WTC11 (cell line): ENCODE results near the gene OPA1. TPM values are rescaled to one million over a fixed set of nuclear protein-coding genes. Genes with fewer than 3 reads are reported as not detected.

ENCODE experiments used
- ATAC-seq: fragments of 200-7000 bp; cut with Tn5 transposase; 2 replicates; pipeline ENCODE4 v1.10.0; 2021; ENCODE audit warnings: mild to moderate bottlenecking, moderate library complexity
- CTCF ChIA-PET: fragments of 300-600 bp; sonication (Branson Sonifier 250); formaldehyde crosslinking; loops from one replicate; lab custom pipeline; 2021; ENCODE audit warnings: antibody characterized with exemption; lab: Charles Lee
- POLR2A ChIA-PET: fragments of 350-600 bp; sonication (Branson Sonifier 250); formaldehyde crosslinking; loops from one replicate; lab custom pipeline; 2021; ENCODE audit warnings: antibody characterized with exemption; lab: Charles Lee
- DNase-seq: peaks from one replicate; pipeline ENCODE4 v3.0.0; 2021; ENCODE audit warnings: low spot score
- H3K27ac Mint-ChIP-seq: 2 replicates; pipeline ENCODE4 v1.8.0; 2021; ENCODE audit warnings: mixed read lengths
- H3K27me3 Mint-ChIP-seq: 2 replicates; pipeline ENCODE4 v1.8.0; 2021; ENCODE audit warnings: low read depth, mild to moderate bottlenecking, moderate library complexity, mixed read lengths
- H3K36me3 Mint-ChIP-seq: 2 replicates; pipeline ENCODE4 v1.8.0; 2021; ENCODE audit warnings: mixed read lengths
- H3K4me1 Mint-ChIP-seq: 2 replicates; pipeline ENCODE4 v1.8.0; 2022; ENCODE audit warnings: mixed read lengths
- H3K4me3 Mint-ChIP-seq: 2 replicates; pipeline ENCODE4 v1.8.0; 2021; ENCODE audit warnings: mild to moderate bottlenecking, moderate library complexity, mixed read lengths
- H3K9me3 Mint-ChIP-seq: 2 replicates; pipeline ENCODE4 v1.8.0; 2021; ENCODE audit warnings: mixed read lengths
- ARID4B ChIP-seq: sonication (generic); formaldehyde crosslinking; IDR thresholded peaks from 2 replicates; pipeline ENCODE4 v1.8.0; 2023; ENCODE audit warnings: missing genetic modification reagents, mild to moderate bottlenecking, borderline replicate concordance
- ATF2 ChIP-seq: sonication (generic); formaldehyde crosslinking; IDR thresholded peaks from 2 replicates; pipeline ENCODE4 v1.8.1; 2022; ENCODE audit warnings: low read depth, missing genetic modification reagents, borderline replicate concordance
- CREM ChIP-seq: sonication (generic); formaldehyde crosslinking; IDR thresholded peaks from 2 replicates; pipeline ENCODE4 v1.8.1; 2022; ENCODE audit warnings: mild to moderate bottlenecking, missing genetic modification reagents, moderate library complexity
- EMX1 ChIP-seq: fragments of 250-450 bp; sonication (Bioruptor Pico); IDR thresholded peaks from 2 replicates; pipeline ENCODE4 v1.8.0; 2021; ENCODE audit warnings: mild to moderate bottlenecking
- ETV6 ChIP-seq: sonication (generic); formaldehyde crosslinking; IDR thresholded peaks from 2 replicates; pipeline ENCODE4 v1.8.1; 2022; ENCODE audit warnings: mild to moderate bottlenecking, missing genetic modification reagents
- FOXJ3 ChIP-seq: sonication (generic); formaldehyde crosslinking; IDR thresholded peaks from 2 replicates; pipeline ENCODE4 v1.9.0; 2021; ENCODE audit warnings: missing genetic modification reagents, mild to moderate bottlenecking, borderline replicate concordance
- IRF2 ChIP-seq: sonication (generic); formaldehyde crosslinking; IDR thresholded peaks from 2 replicates; pipeline ENCODE4 v1.8.0; 2022; ENCODE audit warnings: low read depth, missing genetic modification reagents, borderline replicate concordance
- NFYB ChIP-seq: sonication (generic); formaldehyde crosslinking; conservative IDR thresholded peaks from 2 replicates; pipeline ENCODE4 v1.8.0; 2022; ENCODE audit warnings: low read depth, missing genetic modification reagents
- OVOL2 ChIP-seq: fragments of 250-450 bp; sonication (Bioruptor Pico); IDR thresholded peaks from 2 replicates; pipeline ENCODE4 v1.9.0; 2021; ENCODE audit warnings: mild to moderate bottlenecking, borderline replicate concordance
- SMAD4 ChIP-seq: sonication (generic); formaldehyde crosslinking; IDR thresholded peaks from 2 replicates; pipeline ENCODE4 v1.8.0; 2022; ENCODE audit warnings: mild to moderate bottlenecking, missing genetic modification reagents
- SP1 ChIP-seq: sonication (generic); formaldehyde crosslinking; conservative IDR thresholded peaks from 2 replicates; pipeline ENCODE4 v1.8.1; 2022; ENCODE audit warnings: missing genetic modification reagents
- STAT6 ChIP-seq: sonication (generic); formaldehyde crosslinking; conservative IDR thresholded peaks from 2 replicates; pipeline ENCODE4 v1.8.1; 2023; ENCODE audit warnings: mild to moderate bottlenecking, low read depth, missing genetic modification reagents, moderate library complexity
- total RNA-seq: library from RNA; stranded (reverse); gene quantifications from 3 replicates; pipeline ENCODE4 v1.2.3, GENCODE V29; 2021
- TF ChIP-seq, protein P1 (sequence below): sonication (generic); formaldehyde crosslinking; IDR thresholded peaks from 2 replicates; pipeline ENCODE4 v1.8.1; 2022; ENCODE audit warnings: mild to moderate bottlenecking, moderate library complexity, missing genetic modification reagents
- TF ChIP-seq, protein P2 (sequence below): sonication (generic); formaldehyde crosslinking; IDR thresholded peaks from 2 replicates; pipeline ENCODE4 v1.8.1; 2023; ENCODE audit warnings: mild to moderate bottlenecking, missing genetic modification reagents, borderline replicate concordance

The OPA1 gene
- total RNA-seq, 1 experiment from 2014 or later, result 84.7 TPM

GRCh38 chr3:193677734-193678133 is 84.7 kb downstream of the OPA1 start (continued):
- TF ChIP-seq, protein P1, sequence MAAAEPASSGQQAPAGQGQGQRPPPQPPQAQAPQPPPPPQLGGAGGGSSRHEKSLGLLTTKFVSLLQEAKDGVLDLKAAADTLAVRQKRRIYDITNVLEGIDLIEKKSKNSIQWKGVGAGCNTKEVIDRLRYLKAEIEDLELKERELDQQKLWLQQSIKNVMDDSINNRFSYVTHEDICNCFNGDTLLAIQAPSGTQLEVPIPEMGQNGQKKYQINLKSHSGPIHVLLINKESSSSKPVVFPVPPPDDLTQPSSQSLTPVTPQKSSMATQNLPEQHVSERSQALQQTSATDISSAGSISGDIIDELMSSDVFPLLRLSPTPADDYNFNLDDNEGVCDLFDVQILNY (CRISPR knock-in tag), result no peak
- TF ChIP-seq SMAD4 (CRISPR knock-in tag) (no peak), FOXJ3 (CRISPR knock-in tag) (no peak), OVOL2 (no peak), ARID4B (no peak), ETV6 (CRISPR knock-in tag) (no peak), ATF2 (CRISPR knock-in tag) (no peak), EMX1 (no peak), SP1 (no peak), IRF2 (CRISPR knock-in tag) (no peak), CREM (CRISPR knock-in tag) (no peak), NFYB (no peak)

- Mint-ChIP-seq H3K4me1 (peaks cover 9% of the 10 kb centered on the region), H3K4me3 (no peak overlapping the region)
- CTCF ChIA-PET, result no interaction called here
Observed at GRCh38 chr3:193680220-193680619, 87.2 kb downstream of the OPA1 start.

More at GRCh38 chr3:193680220-193680619, 87.2 kb downstream of the OPA1 start:
- POLR2A ChIA-PET, result no interaction called here
- no peak for TF ChIP-seq STAT6
- TF ChIP-seq, protein P2, sequence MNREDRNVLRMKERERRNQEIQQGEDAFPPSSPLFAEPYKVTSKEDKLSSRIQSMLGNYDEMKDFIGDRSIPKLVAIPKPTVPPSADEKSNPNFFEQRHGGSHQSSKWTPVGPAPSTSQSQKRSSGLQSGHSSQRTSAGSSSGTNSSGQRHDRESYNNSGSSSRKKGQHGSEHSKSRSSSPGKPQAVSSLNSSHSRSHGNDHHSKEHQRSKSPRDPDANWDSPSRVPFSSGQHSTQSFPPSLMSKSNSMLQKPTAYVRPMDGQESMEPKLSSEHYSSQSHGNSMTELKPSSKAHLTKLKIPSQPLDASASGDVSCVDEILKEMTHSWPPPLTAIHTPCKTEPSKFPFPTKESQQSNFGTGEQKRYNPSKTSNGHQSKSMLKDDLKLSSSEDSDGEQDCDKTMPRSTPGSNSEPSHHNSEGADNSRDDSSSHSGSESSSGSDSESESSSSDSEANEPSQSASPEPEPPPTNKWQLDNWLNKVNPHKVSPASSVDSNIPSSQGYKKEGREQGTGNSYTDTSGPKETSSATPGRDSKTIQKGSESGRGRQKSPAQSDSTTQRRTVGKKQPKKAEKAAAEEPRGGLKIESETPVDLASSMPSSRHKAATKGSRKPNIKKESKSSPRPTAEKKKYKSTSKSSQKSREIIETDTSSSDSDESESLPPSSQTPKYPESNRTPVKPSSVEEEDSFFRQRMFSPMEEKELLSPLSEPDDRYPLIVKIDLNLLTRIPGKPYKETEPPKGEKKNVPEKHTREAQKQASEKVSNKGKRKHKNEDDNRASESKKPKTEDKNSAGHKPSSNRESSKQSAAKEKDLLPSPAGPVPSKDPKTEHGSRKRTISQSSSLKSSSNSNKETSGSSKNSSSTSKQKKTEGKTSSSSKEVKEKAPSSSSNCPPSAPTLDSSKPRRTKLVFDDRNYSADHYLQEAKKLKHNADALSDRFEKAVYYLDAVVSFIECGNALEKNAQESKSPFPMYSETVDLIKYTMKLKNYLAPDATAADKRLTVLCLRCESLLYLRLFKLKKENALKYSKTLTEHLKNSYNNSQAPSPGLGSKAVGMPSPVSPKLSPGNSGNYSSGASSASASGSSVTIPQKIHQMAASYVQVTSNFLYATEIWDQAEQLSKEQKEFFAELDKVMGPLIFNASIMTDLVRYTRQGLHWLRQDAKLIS (CRISPR knock-in tag), result no peak
- TF ChIP-seq, all 79 proteins: peak for 0
- DNase-seq, result no peak
- H3K27ac Mint-ChIP-seq, result peak overlapping the region; percentile 21; the same call in 1 of the 2 replicates
- H3K36me3 Mint-ChIP-seq, result 0 out of 2 replicates have a peak, but pooled peaks cover 5% of the 10 kb centered on the region
- H3K27me3 Mint-ChIP-seq, result no peaks in the 10 kb centered on the region
- H3K9me3 Mint-ChIP-seq, result no peaks in the 10 kb centered on the region
- peak; percentile 68 for ATAC-seq
